Measurements from ENCODE around the gene SCARF2. TPM values are rescaled to one million over a fixed set of nuclear protein-coding genes. Genes with fewer than 3 reads are reported as not detected.

Gene SCARF2
- polyA plus RNA-seq, 3 donors, result 0.12 to 0.51 TPM; not detected in 1

GRCh38 chr22:20465759-20466077, 28.1 kb upstream of the SCARF2 start:
- H3K4me2 ChIP-seq (replicated peaks; ENCODE audit: extremely low read depth, low read length, poor library complexity, severe bottlenecking), result no peak overlapping the region
- TF ChIP-seq, protein P1, sequence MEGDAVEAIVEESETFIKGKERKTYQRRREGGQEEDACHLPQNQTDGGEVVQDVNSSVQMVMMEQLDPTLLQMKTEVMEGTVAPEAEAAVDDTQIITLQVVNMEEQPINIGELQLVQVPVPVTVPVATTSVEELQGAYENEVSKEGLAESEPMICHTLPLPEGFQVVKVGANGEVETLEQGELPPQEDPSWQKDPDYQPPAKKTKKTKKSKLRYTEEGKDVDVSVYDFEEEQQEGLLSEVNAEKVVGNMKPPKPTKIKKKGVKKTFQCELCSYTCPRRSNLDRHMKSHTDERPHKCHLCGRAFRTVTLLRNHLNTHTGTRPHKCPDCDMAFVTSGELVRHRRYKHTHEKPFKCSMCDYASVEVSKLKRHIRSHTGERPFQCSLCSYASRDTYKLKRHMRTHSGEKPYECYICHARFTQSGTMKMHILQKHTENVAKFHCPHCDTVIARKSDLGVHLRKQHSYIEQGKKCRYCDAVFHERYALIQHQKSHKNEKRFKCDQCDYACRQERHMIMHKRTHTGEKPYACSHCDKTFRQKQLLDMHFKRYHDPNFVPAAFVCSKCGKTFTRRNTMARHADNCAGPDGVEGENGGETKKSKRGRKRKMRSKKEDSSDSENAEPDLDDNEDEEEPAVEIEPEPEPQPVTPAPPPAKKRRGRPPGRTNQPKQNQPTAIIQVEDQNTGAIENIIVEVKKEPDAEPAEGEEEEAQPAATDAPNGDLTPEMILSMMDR (IDR thresholded peaks at IDR 0.05), result no peak
- Mint-ChIP-seq H3K4me3 (no peak overlapping the region), H3K4me1 (peaks cover 34% of the 10 kb centered on the region), H3K27ac (no peak overlapping the region), H3K36me3 (peaks cover 40 to 56% of the 10 kb centered on the region in 2 donors), H3K27me3 (ENCODE audit: low read depth in 3 of 3) (peaks cover 0 to 5% (median 1%) of the 10 kb centered on the region in 3 donors), H3K9me3 (no peaks in the 10 kb centered on the region)
- no peaks in the 10 kb centered on the region for H3K79me2 ChIP-seq (ENCODE audit: insufficient read depth, low read length)
- no peak overlapping the region for H3K27ac ChIP-seq (ENCODE audit: low read depth in 1 of 2, low read length in 2 of 2)
- intact Hi-C loops (cut with micrococcal nuclease), result no loop called here
- WGBS (ENCODE audit: insufficient coverage), result no CpG with 5 or more reads among the region's 5 CpGs
- no peak overlapping the region for H3K9ac ChIP-seq (ENCODE audit: insufficient read depth, low read length, poor library complexity, severe bottlenecking)
- no peaks in the 10 kb centered on the region for H3K9me3 ChIP-seq (replicated peaks in 1 of 2; ENCODE audit: control insufficient read depth in 1 of 2, insufficient read depth in 1 of 2, low read length in 2 of 2)
- H4K20me1 ChIP-seq (ENCODE audit: insufficient read depth, low read length), result no peaks in the 10 kb centered on the region
- no peak overlapping the region for H2AFZ ChIP-seq (ENCODE audit: insufficient read depth, low read depth, low read length, poor library complexity, severe bottlenecking)
- DNase-seq, result no peak
- H3K4me1 ChIP-seq (ENCODE audit: control insufficient read depth in 1 of 2, insufficient read depth in 2 of 2, low read length in 2 of 2), result peaks cover 24 to 43% of the 10 kb centered on the region in 2 donors
- H3K27me3 ChIP-seq (ENCODE audit: control insufficient read depth in 2 of 2, insufficient read depth in 2 of 2, low read length in 2 of 2), result no peaks in the 10 kb centered on the region
- no peak overlapping the region for H3K4me3 ChIP-seq (replicated peaks in 1 of 3; ENCODE audit: low read depth in 2 of 3, low read length in 3 of 3)
- peaks cover 15 to 33% of the 10 kb centered on the region in 2 donors for H3K36me3 ChIP-seq (replicated peaks in 1 of 2; ENCODE audit: control insufficient read depth in 1 of 2, insufficient read depth in 2 of 2, low read length in 2 of 2)

DNA sequence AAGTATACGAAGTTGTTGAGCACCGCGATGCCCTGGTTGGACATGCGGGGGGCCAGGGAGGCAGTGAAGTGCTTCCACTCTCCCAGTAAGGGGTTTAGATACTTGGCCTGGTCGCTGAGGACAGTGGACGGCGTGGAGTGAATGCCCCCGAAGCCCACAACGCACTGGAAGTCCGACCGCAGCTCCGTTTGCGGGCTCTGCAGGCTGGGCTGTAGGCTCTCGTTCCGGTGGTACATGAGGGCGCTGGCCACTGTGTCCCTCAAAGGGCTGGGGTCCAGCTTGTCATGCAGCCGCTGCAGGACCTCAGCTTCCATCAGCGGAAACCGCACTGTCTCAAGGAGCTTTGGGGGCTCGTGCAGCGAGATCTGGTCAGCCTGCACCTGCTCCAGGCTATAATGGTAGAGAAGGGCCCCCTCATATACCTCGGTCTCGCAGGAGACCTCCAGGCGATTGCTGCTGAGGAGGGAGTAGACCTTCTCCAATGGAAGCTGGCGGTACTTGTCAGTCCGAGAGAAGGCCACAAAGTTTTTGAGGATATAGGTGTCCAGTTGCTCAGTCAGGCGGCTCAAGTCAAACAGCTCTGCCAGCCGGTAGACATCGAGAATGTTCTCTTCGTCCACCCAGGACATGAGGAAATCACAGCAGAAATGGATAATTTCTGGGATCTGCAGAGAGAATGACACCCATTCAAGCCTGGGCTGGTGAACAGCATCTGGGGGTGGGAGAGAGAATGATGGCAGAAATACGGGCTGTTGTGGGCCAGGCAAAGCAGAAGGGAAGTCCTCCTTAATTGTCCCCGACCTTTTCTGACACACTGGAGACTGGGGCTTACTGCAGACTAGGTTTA, 27.5 kb upstream of the SCARF2 start:
- H3K27ac ChIP-seq (ENCODE audit: low read depth in 1 of 2, low read length in 2 of 2), result no peak overlapping the region
- no peak overlapping the region for H3K4me2 ChIP-seq (replicated peaks; ENCODE audit: extremely low read depth, low read length, poor library complexity, severe bottlenecking)
- no peaks in the 10 kb centered on the region for H3K9me3 ChIP-seq (replicated peaks in 1 of 2; ENCODE audit: control insufficient read depth in 1 of 2, insufficient read depth in 1 of 2, low read length in 2 of 2)
- peaks cover 11 to 27% of the 10 kb centered on the region in 2 donors for H3K36me3 ChIP-seq (replicated peaks in 1 of 2; ENCODE audit: control insufficient read depth in 1 of 2, insufficient read depth in 2 of 2, low read length in 2 of 2)
- H3K27me3 ChIP-seq (ENCODE audit: control insufficient read depth in 2 of 2, insufficient read depth in 2 of 2, low read length in 2 of 2), result no peaks in the 10 kb centered on the region
- intact Hi-C loops (cut with micrococcal nuclease), result no loop called here
- no peak overlapping the region for H3K4me3 ChIP-seq (replicated peaks in 1 of 3; ENCODE audit: low read depth in 2 of 3, low read length in 3 of 3)
- H3K4me1 ChIP-seq (ENCODE audit: control insufficient read depth in 1 of 2, insufficient read depth in 2 of 2, low read length in 2 of 2), result peaks cover 24 to 43% of the 10 kb centered on the region in 2 donors
- no peaks in the 10 kb centered on the region for H3K79me2 ChIP-seq (ENCODE audit: insufficient read depth, low read length)
- DNase-seq, result no peak
- Mint-ChIP-seq H3K27me3 (ENCODE audit: low read depth in 3 of 3) (peaks cover 0 to 7% (median 1%) of the 10 kb centered on the region in 3 donors), H3K4me1 (peaks cover 34% of the 10 kb centered on the region), H3K9me3 (no peaks in the 10 kb centered on the region), H3K4me3 (no peak overlapping the region), H3K36me3 (peaks cover 37 to 54% of the 10 kb centered on the region in 2 donors), H3K27ac (peak overlapping the region in 2 of 7 donors; percentile 19 to 85)
- no peak overlapping the region for H3K9ac ChIP-seq (ENCODE audit: insufficient read depth, low read length, poor library complexity, severe bottlenecking)
- WGBS (ENCODE audit: insufficient coverage), result 97% methylated on average over 32 of the region's 32 CpGs
- no peak overlapping the region for H2AFZ ChIP-seq (ENCODE audit: insufficient read depth, low read depth, low read length, poor library complexity, severe bottlenecking)
- TF ChIP-seq, protein P1 (IDR thresholded peaks at IDR 0.05), result no peak
- H4K20me1 ChIP-seq (ENCODE audit: insufficient read depth, low read length), result no peaks in the 10 kb centered on the region
